Smooth muscle cell (in vitro differentiated cells): ENCODE measurements around the gene KIRREL2. TPM values are rescaled to one million over a fixed set of nuclear protein-coding genes. Genes with fewer than 3 reads are reported as not detected.

Experiments
- DNase-seq: peaks from one replicate; lab custom pipeline; 2025; ENCODE audit not compliant: unreplicated experiment; lab: John Stamatoyannopoulos, UW
- H2AFZ ChIP-seq: fragments of 200-600 bp; sonication (generic); 2 replicates; pipeline ENCODE4 v1.6.0; 2016; ENCODE audit warnings: antibody characterized with exemption, low read depth, mild to moderate bottlenecking
- H3F3A ChIP-seq: fragments of 200-600 bp; sonication (generic); 2 replicates; pipeline ENCODE4 v1.6.0; 2017; ENCODE audit warnings: antibody characterized with exemption, low read depth
- H3K27ac ChIP-seq: fragments of 200-600 bp; sonication (generic); 2 replicates; pipeline ENCODE4 v1.5.1; 2016; ENCODE audit warnings: low read depth, mild to moderate bottlenecking
- H3K27me3 ChIP-seq: fragments of 200-600 bp; sonication (generic); 2 replicates; pipeline ENCODE4 v1.6.1; 2016; ENCODE audit warnings: low read depth, mild to moderate bottlenecking
- H3K36me3 ChIP-seq: fragments of 200-600 bp; sonication (generic); 2 replicates; pipeline ENCODE4 v1.5.1; 2016; ENCODE audit warnings: low read depth
- H3K4me1 ChIP-seq: fragments of 200-600 bp; sonication (generic); 2 replicates; pipeline ENCODE4 v1.5.1; 2016; ENCODE audit warnings: low read depth
- H3K4me2 ChIP-seq: fragments of 200-600 bp; sonication (generic); 2 replicates; pipeline ENCODE4 v1.6.0; 2016; ENCODE audit warnings: mild to moderate bottlenecking
- H3K4me3 ChIP-seq: fragments of 200-600 bp; sonication (generic); 2 replicates; pipeline ENCODE4 v1.5.1; 2016; ENCODE audit warnings: mild to moderate bottlenecking
- H3K79me2 ChIP-seq: fragments of 200-600 bp; sonication (generic); 2 replicates; pipeline ENCODE4 v1.6.0; 2016; ENCODE audit warnings: low read depth, mild to moderate bottlenecking
- H3K9ac ChIP-seq: fragments of 200-600 bp; sonication (generic); 2 replicates; pipeline ENCODE4 v1.6.0; 2016; ENCODE audit warnings: low read depth
- H3K9me3 ChIP-seq: fragments of 200-600 bp; sonication (generic); replicated peaks from 2 replicates; pipeline ENCODE4 v1.5.1; 2016; ENCODE audit warnings: low read depth
- H4K20me1 ChIP-seq: fragments of 200-600 bp; sonication (generic); 2 replicates; pipeline ENCODE4 v1.6.0; 2016; ENCODE audit warnings: low read depth
- WGBS: methylation state at CpG from one replicate; pipeline ENCODE4 v1.1.7; 2016; ENCODE audit warnings: low lambda C conversion rate; 5-methylcytosine and 5-hydroxymethylcytosine counted together
- polyA plus RNA-seq: library from polyadenylated mRNA; unstranded; fragments of >200 nt; fragmentation: Nextera tagmentation; extraction: Ambion mirVana; gene quantifications from 2 replicates; pipeline ENCODE4 v1.2.1, GENCODE V29; 2016
- total RNA-seq: library from RNA; depleted of rRNA; stranded (reverse); fragments of >200 nt; gene quantifications from 2 replicates; pipeline ENCODE4 v1.2.3, GENCODE V29; 2014
- TF ChIP-seq, protein P1 (sequence below): fragments of 200-600 bp; sonication (generic); IDR thresholded peaks from 2 replicates; pipeline ENCODE4 v1.5.1; 2017; ENCODE audit warnings: borderline replicate concordance, mild to moderate bottlenecking, antibody characterized with exemption; ENCODE audit not compliant: insufficient read depth, poor library complexity, severe bottlenecking

KIRREL2 gene
- total and polyA plus RNA-seq, 2 experiments from 2014 or later, result 0.56 to 2.1 TPM

DNA sequence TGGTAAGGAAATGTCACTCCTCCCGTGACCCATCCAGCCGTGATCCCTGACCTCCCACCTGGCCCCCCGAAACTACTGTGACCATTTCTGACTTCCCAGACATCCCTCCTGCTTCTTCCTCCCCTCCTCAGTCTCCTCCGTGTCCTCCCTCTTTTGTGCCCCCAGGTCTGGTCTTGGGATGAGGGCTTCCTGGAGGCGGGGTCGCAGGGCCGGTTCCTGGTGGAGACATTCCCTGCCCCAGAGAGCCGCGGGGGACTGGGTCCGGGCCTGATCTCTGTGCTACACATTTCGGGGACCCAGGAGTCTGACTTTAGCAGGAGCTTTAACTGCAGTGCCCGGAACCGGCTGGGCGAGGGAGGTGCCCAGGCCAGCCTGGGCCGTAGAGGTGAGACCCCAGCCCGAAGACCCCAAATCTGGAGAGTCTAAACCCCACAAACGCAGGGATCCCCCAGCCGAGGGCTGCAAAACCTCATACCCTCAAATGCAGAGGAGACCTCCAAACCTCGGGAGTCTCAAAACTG is 5.0 kb downstream of the KIRREL2 start:
- H3K27me3 ChIP-seq, result peaks cover 57% of the 10 kb centered on the region
- H3K4me2 ChIP-seq, result peak overlapping the region; percentile 70
- no peaks in the 10 kb centered on the region for H4K20me1 ChIP-seq
- no peak overlapping the region for H3K27ac ChIP-seq
- H3K4me3 ChIP-seq, result no peak overlapping the region
- H3K36me3 ChIP-seq, result no peaks in the 10 kb centered on the region
- no peaks in the 10 kb centered on the region for H3K9me3 ChIP-seq
- H3K79me2 ChIP-seq, result no peaks in the 10 kb centered on the region
- no peak overlapping the region for H2AFZ ChIP-seq
- TF ChIP-seq, protein P1, sequence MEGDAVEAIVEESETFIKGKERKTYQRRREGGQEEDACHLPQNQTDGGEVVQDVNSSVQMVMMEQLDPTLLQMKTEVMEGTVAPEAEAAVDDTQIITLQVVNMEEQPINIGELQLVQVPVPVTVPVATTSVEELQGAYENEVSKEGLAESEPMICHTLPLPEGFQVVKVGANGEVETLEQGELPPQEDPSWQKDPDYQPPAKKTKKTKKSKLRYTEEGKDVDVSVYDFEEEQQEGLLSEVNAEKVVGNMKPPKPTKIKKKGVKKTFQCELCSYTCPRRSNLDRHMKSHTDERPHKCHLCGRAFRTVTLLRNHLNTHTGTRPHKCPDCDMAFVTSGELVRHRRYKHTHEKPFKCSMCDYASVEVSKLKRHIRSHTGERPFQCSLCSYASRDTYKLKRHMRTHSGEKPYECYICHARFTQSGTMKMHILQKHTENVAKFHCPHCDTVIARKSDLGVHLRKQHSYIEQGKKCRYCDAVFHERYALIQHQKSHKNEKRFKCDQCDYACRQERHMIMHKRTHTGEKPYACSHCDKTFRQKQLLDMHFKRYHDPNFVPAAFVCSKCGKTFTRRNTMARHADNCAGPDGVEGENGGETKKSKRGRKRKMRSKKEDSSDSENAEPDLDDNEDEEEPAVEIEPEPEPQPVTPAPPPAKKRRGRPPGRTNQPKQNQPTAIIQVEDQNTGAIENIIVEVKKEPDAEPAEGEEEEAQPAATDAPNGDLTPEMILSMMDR, result no peak
- DNase-seq, result no peak
- no peaks in the 10 kb centered on the region for H3F3A ChIP-seq
- no peak overlapping the region for H3K9ac ChIP-seq
- 55% methylated on average over 17 of the region's 19 CpGs for WGBS
- H3K4me1 ChIP-seq, result no peaks in the 10 kb centered on the region

- no peak overlapping the region for H3K4me2 ChIP-seq
- no peak overlapping the region for H2AFZ ChIP-seq
- TF ChIP-seq, protein P1, result no peak
- WGBS, result 94% methylated on average over 14 of the region's 14 CpGs
- H3K79me2 ChIP-seq, result no peaks in the 10 kb centered on the region
- H3K27me3 ChIP-seq, result peaks cover 49% of the 10 kb centered on the region
- H3K9ac ChIP-seq, result no peak overlapping the region
- H3K27ac ChIP-seq, result no peak overlapping the region
- DNase-seq, result no peak
- no peaks in the 10 kb centered on the region for H4K20me1 ChIP-seq
- H3F3A ChIP-seq, result no peaks in the 10 kb centered on the region
- no peaks in the 10 kb centered on the region for H3K9me3 ChIP-seq
- no peak overlapping the region for H3K4me3 ChIP-seq
- no peaks in the 10 kb centered on the region for H3K36me3 ChIP-seq
- no peaks in the 10 kb centered on the region for H3K4me1 ChIP-seq
Measured at GRCh38 chr19:35862528-35862927, 5.8 kb downstream of the KIRREL2 start.

- H3K9me3 ChIP-seq, result no peaks in the 10 kb centered on the region
- no peak for DNase-seq
- H3K27ac ChIP-seq, result no peak overlapping the region
- H3K36me3 ChIP-seq, result no peaks in the 10 kb centered on the region
- WGBS, result 90% methylated on average over 5 of the region's 5 CpGs
- H3K4me2 ChIP-seq, result no peak overlapping the region
- no peaks in the 10 kb centered on the region for H4K20me1 ChIP-seq
- peaks cover 44% of the 10 kb centered on the region for H3K27me3 ChIP-seq
- TF ChIP-seq, protein P1, result no peak
- no peak overlapping the region for H3K4me3 ChIP-seq
- H2AFZ ChIP-seq, result no peak overlapping the region
- no peaks in the 10 kb centered on the region for H3F3A ChIP-seq
- H3K9ac ChIP-seq, result no peak overlapping the region
- peaks cover 1% of the 10 kb centered on the region for H3K4me1 ChIP-seq
- H3K79me2 ChIP-seq, result no peaks in the 10 kb centered on the region
Measured at GRCh38 chr19:35863018-35863417, 6.3 kb downstream of the KIRREL2 start.

DNA sequence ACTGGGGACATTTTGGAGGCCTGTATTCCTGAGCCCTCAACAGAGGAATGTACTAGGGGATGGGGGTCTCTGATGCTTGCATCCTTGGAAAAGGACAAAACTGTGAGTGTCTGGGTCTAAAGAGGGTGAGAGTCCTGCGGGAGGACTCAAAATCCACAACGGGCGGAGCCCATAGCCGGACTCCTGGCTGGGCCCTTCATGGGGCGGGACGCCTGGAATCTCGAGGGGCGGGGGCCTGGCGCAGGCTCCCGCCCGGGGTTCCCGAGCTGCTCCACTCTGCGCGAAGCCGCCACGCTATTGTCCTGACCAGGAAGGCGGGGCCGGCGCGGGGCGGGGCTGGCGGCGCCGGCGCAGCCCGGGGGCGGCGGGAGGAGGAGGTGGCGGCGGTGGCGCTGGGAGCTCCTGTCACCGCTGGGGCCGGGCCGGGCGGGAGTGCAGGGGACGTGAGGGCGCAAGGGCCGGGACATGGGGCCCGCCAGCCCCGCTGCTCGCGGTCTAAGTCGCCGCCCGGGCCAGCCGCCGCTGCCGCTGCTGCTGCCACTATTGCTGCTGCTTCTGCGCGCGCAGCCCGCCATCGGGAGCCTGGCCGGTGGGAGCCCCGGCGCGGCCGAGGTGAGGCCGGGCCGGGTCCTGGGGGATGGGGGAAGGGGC is 11.6 kb downstream of the KIRREL2 start, which contains the start of gene APLP1:
TSS of gene APLP1 (plus strand) at position 403 of the 651 bp plus-strand sequence. CDS start at position 466, 63 bp downstream.
- peak; percentile 42 for DNase-seq
- Histone ChIP-seq H2AFZ (peak within 1 kb of the TSS; percentile 84), H3K27me3 (no peaks in the 10 kb centered on the region), H3K4me2 (peak within 1 kb of the TSS; percentile 92), H3K4me1 (peaks cover 13% of the 10 kb centered on the region), H3K27ac (no peak within 1 kb of the TSS), H4K20me1 (no peaks in the 10 kb centered on the region), H3F3A (no peaks in the 10 kb centered on the region), H3K79me2 (no peaks in the 10 kb centered on the region), H3K9ac (no peak within 1 kb of the TSS), H3K4me3 (peak within 1 kb of the TSS; percentile 64), H3K9me3 (no peaks in the 10 kb centered on the region), H3K36me3 (no peaks in the 10 kb centered on the region)
- WGBS, result 9% methylated on average over 7 of the region's 60 CpGs
- TF ChIP-seq, protein P1, result no peak
